GM04504 (cell line): Measurements from ENCODE around the gene TMEM163.
"Not testable (repeated sequence)": the region's sequence is repeated elsewhere in the genome, so short reads cannot be mapped to it uniquely, and the experiment has no call there.

Experiments used
- DNase-seq: peaks from one replicate; pipeline ENCODE4 v3.0.0-alpha.2; 2012; ENCODE audit warnings: low read depth

The TMEM163 gene

GRCh38 chr2:134578316-134578715, 140.5 kb downstream of the TMEM163 start:
- DNase-seq, result no peak

DNA sequence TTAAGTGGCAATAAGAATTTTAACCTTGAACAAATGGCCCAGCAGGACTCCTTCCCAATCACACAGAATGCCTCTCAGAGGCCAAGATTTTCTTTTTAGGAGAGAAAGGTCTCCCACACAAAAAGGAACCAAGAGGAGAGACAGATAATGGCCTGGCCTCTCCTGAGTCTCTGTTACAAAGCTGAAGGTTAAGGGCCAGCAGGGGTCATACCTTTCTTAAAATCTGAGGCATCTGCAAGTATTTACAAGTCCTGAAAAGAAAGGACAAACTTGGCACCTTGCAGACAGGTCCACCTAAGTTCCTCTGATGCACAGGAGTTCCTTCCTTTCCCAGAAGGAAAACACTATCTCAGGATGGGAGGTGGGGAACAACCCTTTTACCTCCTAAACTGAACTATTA, 142.3 kb downstream of the TMEM163 start:
- no peak for DNase-seq

DNA sequence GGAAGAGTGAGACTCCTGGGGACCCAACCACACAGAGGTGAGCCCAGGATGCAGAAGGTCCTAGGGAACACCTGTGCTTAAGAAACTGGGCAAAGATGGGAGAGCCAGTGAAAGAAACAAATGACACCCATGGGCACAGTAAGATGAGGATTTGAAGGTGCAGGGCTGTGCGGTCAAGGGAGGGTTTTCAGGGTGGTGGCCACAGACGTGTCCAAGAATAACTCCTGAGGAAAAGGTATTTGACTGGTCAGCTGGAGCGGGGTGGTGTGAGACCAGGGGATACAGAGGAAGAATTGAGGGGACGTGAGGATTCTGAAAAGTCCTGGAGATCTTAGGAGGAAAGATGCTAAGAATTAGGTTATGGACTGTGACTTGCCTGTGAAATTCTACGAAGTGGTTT, 142.9 kb downstream of the TMEM163 start:
- no peak for DNase-seq

DNA sequence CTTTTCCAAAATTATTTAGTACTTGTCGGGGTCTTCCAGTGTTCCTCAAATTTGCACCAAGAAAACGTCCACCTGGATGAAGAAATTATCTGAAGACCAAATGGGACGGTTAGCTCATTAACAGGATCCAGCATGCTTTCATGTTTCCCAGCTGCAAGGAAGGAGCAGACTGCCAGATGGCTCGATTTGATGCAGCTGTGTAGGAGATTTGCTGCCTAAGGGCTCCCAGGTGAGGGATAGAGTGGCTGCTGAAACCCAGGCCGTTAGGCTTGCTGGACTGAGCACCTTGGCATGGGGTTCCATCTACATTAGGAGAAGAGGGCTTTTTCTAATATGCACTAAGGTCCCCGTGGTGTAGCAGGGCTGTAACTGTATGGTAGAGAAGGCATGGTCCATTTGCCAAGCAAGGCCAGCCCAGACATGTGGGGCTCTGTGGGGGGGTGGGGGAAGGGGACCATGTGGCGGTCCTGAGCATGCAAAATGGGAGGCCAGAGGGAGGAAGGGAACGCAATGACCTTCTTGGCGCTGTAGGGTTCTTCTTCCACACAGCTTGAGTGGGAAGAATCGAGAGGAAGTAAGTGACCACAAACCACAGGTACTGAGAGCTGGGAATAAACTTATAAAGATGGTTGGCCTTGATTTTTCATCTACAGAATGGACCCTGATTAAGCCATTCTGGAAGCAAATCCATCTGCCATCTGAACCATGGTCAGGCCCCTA, 144.0 kb downstream of the TMEM163 start:
- no peak for DNase-seq

DNA sequence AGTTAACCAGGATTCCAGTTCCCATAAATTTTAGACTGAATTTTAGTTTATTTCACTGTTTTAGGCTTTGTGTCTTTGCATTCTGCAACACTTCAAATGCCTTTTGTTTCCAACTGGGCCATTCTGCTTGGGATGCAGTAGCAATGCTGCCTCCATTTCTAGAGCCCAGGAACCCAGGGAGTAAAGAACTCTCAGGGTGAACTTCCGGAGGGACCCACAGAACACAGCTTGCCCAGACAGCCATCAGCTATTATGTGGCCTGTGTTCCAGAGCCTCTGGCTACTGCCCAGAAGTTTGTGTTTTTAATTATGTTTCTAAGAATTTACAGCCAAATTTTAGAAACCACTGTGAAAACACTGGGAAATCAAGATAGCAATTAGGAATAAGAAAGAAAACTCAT, 145.1 kb downstream of the TMEM163 start:
- no peak for DNase-seq

DNA sequence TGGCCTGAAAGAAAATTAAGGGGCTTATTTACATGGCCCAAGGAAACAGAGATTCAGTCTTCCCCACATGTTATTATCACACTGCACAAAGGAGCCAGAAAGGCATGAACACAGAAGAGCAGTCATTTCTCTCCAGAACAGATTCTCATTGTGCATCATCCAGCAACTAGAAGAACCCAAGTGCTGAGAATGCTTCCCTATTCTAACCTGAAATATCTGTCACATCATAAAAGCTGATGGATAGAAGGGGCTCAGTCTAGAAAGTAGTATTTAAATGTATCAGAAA, 145.8 kb downstream of the TMEM163 start:
- DNase-seq, result no peak

DNA sequence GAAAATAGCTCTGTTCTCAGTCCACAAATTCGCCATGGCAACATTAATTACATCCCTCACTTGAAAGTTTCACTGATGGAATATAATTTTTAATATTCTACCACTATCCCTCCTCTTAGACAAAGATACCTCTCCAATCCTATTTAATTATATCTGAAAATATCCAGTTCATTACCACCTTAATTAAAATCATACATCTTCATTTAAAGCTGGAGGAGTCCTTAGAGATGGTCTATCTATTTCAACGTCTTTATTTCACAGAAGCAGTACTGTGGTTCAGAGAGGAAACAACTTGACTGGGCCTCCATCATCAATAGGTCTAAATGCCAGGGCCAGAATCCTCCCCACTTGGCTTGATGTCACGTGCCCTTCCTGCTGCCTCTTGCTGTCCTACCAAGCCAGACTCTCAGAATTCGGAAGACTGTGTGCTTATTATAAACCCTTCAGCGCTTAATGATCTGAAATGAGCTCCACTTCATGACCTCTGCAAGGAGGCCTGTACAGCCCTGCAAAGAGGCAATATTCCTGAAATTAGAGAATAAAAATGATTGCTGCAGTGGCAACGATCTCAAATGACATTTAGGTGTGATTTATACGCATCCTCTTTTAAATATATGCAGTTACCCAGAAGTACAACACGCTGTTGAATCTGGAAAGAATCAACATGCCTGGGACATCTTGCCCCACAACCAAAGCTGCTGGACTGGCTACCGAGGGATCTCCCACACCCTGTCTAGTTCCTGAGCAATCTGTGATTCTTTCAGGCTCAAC, 146.3 kb downstream of the TMEM163 start:
- no peak for DNase-seq

DNA sequence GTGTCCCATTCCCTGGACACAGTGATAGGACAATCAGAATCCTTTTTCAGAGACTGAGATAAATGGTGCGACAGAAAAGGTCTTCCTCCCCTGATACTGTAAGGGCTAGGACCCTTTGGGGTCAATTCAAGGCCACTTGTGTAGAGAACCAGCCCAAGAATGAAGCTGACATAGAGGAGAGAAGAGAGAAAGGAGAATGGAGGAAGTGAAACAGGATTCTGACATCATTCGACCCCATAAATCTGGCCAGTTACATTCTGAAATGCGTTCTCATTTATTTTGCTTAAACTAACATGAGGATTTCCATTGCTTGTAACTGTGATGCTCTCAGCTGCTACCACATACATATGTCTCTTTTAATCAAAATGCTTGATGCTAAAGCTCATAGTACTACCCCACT, 148.1 kb downstream of the TMEM163 start:
- no peak for DNase-seq

- no peak for DNase-seq
These were observed 150.4 kb downstream of the TMEM163 start for GRCh38 chr2:134568413-134568812.

- DNase-seq, result no peak
These were observed 151.1 kb downstream of the TMEM163 start for GRCh38 chr2:134567666-134568065.

DNA sequence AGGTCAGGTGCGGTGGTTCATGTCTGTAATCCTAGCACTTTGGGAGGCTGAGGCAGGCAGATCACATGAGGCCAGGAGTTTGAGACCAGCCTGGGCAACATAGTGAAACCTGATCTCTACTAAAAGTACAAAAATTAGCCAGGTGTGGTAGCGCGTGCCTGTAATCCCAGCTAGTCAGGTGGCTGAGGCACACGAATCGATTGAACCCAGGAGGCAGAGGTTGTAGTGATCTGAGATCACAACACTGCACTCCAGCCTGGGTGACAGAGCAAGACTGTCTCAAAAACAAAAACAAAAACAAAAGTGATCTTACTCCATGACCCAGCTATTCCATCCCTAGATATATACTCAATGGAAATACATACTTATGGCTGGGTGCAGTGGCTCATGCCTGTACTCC, 153.8 kb downstream of the TMEM163 start:
- DNase-seq, result not testable (repeated sequence)

- no peak for DNase-seq
These were observed 154.3 kb downstream of the TMEM163 start for GRCh38 chr2:134564549-134564948.

- no peak for DNase-seq
These were observed 160.5 kb downstream of the TMEM163 start for GRCh38 chr2:134558208-134558830.

DNA sequence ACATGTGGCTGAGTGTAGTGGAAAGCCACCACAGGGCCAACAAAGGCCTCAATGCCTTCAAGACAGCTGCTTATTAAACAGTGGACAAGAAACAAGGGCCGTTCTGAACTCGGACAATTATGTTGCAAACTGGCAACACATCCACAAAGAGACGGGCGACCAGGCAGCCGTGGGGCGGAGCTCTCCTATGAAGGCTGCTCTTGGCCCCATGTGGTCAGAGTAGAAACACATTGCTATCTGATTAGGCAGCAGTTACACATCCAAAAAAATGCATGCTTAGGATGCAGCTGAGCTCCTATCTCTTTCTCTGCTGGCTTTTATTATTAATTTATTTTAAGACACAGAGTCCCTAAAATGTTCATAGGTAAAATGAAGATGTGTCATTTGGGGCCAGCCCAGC, 163.4 kb downstream of the TMEM163 start:
- DNase-seq, result no peak

GRCh38 chr2:134553657-134554056, 165.1 kb downstream of the TMEM163 start:
- no peak for DNase-seq

DNA sequence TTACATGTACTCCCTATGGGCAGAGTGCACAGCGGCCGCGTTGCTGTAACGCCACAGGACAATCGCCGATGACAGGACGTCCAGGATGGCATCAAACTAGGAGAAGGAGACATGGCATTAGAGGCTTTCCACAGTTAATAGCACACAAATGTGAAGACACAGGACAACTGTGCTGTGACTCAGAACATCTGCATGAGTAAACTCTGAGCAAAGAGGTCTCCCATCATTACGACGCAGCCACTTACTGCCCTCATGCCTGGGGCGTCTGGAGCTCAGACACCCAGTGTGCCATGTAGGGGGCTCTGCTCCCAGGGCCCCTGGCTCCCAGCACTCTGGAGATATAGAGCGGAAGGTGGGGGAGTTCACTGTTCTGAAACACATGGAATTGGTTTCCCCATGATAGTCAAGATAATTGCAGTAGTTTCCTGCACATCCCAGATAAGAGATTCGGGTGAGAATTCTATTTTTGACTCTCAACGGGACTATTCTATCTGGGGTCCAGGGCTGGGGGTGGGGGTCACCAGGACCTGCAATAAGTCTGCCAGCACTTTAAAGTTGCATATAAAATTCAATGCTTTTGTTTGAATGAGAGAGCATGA, 168.1 kb downstream of the TMEM163 start:
- no peak for DNase-seq

GRCh38 chr2:134549104-134549503, 169.7 kb downstream of the TMEM163 start:
- peak; percentile 17 for DNase-seq

- no peak for DNase-seq
These were observed 177.8 kb downstream of the TMEM163 start for GRCh38 chr2:134540990-134541389.

DNA sequence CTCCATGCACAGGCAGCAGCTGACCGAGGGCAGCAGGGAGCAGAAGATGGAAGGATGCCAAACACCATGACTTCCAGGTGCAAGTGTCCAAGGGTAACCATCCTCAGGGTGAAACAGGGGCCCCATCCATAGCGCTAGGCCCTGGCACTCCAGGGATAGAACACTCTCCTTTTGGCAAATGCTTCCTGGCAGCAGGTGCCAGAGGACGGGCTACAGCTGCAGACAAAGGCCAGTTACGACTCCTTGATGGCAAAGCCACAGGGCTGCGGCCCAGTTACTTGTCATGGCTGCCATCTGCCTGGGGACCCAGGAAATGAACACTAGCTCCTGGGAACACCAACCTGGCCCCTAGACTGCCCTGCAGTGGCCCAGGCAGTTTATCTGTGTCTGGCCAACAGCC, 178.8 kb downstream of the TMEM163 start:
- DNase-seq, result no peak

DNA sequence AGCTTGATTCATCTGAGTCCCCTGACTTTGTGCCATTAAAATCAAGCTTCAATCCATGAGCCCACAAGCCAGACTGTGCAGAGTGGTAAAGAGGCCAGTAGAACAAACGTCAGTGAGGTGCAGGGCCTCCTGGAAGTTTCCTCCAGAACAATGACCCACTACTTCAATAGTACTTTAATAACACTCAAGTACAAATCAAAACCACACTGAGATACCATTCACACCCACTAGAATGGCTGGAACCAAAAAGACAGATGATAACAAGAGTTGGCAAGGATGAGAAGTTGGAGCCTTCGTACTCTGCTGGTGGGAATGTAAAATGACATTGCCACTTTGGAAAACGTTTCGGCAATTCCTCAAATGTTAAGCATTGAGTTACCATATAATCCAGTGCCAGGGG, 181.1 kb downstream of the TMEM163 start:
- DNase-seq, result no peak

- DNase-seq, result no peak
These were observed 181.7 kb downstream of the TMEM163 start for GRCh38 chr2:134537121-134537520.

DNA sequence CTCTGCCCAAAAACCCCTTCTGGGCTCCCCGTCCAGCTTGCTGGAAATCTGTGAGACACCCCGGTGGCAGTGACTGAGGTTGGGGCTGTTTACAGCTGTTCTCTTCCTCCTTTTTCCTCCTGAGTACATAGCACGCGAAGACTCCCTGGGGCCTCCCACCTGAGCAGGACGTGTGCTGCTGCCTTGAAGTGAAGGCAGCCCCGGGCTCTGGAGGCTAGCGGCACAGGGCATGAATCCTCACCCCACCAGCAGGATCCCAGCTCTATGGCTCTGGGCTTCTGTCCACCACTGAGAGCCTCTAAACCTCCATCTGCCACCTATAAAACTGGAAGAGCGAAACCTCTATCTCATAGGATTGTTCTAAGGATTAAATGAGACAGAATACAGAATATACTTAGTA, 182.5 kb downstream of the TMEM163 start:
- no peak for DNase-seq

DNA sequence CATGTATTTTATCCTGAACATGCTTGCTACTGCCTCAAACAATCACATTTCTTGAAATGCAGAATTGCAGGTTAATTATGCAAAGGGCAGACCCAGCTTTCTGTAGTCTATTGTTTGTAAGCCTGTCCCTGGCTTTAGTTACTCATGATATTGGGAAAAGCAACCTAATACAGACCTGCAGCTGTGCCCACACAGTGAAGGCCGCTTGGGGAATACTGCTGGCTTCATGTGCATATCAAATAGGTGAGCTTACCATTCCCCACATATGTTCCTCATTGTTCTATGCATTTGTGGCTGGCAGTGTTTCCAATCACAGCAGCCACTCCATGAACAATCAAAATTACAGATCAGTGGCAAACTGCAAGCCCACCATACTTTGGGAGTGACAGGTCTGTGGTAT, 186.3 kb downstream of the TMEM163 start:
- DNase-seq, result no peak
